GM12891 (cell line): ENCODE results near the gene EDEM2.

ENCODE experiments used
- POLR2A ChIP-seq: IDR thresholded peaks from 2 replicates; pipeline ENCODE4 v1.6.1; 2011; ENCODE audit warnings: low read depth, low read length, control low read depth
- TAF1 ChIP-seq: IDR thresholded peaks from 2 replicates; pipeline ENCODE4 v1.6.1; 2011; ENCODE audit warnings: low read depth, low read length, control low read depth

DNA sequence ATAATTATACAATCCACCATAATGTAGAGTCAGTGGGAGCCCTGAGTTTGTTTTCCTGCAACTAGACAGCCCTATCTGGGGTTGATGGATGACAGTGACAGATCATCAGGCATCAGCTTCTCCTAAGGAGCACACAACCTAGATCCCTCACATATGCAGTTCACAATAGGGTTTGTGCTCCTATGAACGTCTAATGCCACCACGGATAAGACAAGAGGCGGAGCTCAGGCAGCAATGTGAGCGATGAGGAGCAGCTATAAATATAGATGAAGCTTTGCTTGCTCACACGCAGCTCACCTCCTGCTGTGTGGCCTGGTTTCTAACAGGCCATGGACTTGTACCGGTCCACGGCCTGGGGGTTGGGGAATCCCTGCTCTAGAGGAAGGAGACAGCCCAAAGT lies 25.9 kb downstream of the EDEM2 start:
- TF ChIP-seq POLR2A (no peak), TAF1 (no peak)
